ENCODE data around the gene DIP2B.

DNA sequence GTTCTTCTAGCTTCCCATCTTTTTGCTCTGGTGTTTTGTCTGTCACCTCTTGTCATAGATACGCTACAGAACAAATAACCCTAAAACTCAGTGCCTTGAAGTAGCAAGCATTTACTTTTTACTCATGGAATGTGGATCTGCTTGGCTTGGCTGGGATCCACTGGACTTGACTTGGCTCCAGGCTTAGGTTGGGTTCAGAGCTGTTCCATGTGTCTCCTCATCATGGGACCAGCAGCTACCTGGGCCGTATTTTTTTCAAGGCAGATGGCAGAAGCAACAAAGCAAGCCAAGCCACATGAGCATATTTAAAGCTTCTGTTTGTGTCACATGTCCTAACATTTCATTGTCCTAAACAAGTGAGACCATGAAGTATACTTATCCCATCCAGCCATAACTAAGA, 210.4 kb downstream of the DIP2B start:
- no peak for TF ChIP-seq POLR2A (IDR thresholded peaks at IDR 0.05; ENCODE audit: low read length)
- TF ChIP-seq, protein P1, sequence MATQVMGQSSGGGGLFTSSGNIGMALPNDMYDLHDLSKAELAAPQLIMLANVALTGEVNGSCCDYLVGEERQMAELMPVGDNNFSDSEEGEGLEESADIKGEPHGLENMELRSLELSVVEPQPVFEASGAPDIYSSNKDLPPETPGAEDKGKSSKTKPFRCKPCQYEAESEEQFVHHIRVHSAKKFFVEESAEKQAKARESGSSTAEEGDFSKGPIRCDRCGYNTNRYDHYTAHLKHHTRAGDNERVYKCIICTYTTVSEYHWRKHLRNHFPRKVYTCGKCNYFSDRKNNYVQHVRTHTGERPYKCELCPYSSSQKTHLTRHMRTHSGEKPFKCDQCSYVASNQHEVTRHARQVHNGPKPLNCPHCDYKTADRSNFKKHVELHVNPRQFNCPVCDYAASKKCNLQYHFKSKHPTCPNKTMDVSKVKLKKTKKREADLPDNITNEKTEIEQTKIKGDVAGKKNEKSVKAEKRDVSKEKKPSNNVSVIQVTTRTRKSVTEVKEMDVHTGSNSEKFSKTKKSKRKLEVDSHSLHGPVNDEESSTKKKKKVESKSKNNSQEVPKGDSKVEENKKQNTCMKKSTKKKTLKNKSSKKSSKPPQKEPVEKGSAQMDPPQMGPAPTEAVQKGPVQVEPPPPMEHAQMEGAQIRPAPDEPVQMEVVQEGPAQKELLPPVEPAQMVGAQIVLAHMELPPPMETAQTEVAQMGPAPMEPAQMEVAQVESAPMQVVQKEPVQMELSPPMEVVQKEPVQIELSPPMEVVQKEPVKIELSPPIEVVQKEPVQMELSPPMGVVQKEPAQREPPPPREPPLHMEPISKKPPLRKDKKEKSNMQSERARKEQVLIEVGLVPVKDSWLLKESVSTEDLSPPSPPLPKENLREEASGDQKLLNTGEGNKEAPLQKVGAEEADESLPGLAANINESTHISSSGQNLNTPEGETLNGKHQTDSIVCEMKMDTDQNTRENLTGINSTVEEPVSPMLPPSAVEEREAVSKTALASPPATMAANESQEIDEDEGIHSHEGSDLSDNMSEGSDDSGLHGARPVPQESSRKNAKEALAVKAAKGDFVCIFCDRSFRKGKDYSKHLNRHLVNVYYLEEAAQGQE (IDR thresholded peaks at IDR 0.05) = no peak
- TF ChIP-seq, protein P2, sequence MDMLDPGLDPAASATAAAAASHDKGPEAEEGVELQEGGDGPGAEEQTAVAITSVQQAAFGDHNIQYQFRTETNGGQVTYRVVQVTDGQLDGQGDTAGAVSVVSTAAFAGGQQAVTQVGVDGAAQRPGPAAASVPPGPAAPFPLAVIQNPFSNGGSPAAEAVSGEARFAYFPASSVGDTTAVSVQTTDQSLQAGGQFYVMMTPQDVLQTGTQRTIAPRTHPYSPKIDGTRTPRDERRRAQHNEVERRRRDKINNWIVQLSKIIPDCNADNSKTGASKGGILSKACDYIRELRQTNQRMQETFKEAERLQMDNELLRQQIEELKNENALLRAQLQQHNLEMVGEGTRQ (IDR thresholded peaks at IDR 0.05) = no peak

Data from A549 (cell line).